ENCODE data around the gene FAM222B. TPM values are rescaled to one million over a fixed set of nuclear protein-coding genes. Genes with fewer than 3 reads are reported as not detected.

FAM222B gene
- polyA plus RNA-seq, 1 donor, result 15.4 TPM

GRCh38 chr17:28710861-28711722 is 131.5 kb downstream of the FAM222B start:
- peak; percentile 91 for DNase-seq

- no peak for DNase-seq
Observed at GRCh38 chr17:28707339-28707720, 135.3 kb downstream of the FAM222B start.

GRCh38 chr17:28706471-28707338 is 135.9 kb downstream of the FAM222B start:
- no peak for DNase-seq

Other genes with a start within 250 kb of the FAM222B start
- gene SPAG5, start 243.8 kb downstream of the FAM222B start, polyA plus RNA-seq (ENCODE audit: insufficient read length), result 21.7 TPM
- 17.2 TPM for gene RSKR, start 228.6 kb downstream of the FAM222B start, polyA plus RNA-seq (ENCODE audit: insufficient read length)
- gene BLTP2, start 197.6 kb downstream of the FAM222B start, polyA plus RNA-seq (ENCODE audit: insufficient read length), result 53.0 TPM
- gene SDF2, start 180.9 kb downstream of the FAM222B start, polyA plus RNA-seq (ENCODE audit: insufficient read length), result 39.5 TPM
- 48.0 TPM for gene SUPT6H, start 180.6 kb downstream of the FAM222B start, polyA plus RNA-seq (ENCODE audit: insufficient read length)
- gene PROCA1, start 130.9 kb downstream of the FAM222B start, polyA plus RNA-seq (ENCODE audit: insufficient read length), result 3.5 TPM
- 58.6 TPM for gene RAB34, start 124.9 kb downstream of the FAM222B start, polyA plus RNA-seq (ENCODE audit: insufficient read length)
- gene RPL23A, start 122.8 kb downstream of the FAM222B start, polyA plus RNA-seq (ENCODE audit: insufficient read length), result 1,269 TPM
- 4.0 TPM for gene TLCD1, start 116.6 kb downstream of the FAM222B start, polyA plus RNA-seq (ENCODE audit: insufficient read length)
- gene NEK8, start 114.0 kb downstream of the FAM222B start, polyA plus RNA-seq (ENCODE audit: insufficient read length), result 3.7 TPM
- gene TRAF4, start 98.8 kb downstream of the FAM222B start, polyA plus RNA-seq (ENCODE audit: insufficient read length), result 75.4 TPM
- 44.0 TPM for gene ERAL1, start 12.2 kb upstream of the FAM222B start, polyA plus RNA-seq (ENCODE audit: insufficient read length)
- gene FLOT2, start 54.9 kb upstream of the FAM222B start, polyA plus RNA-seq (ENCODE audit: insufficient read length), result 77.5 TPM
- gene DHRS13, start 60.3 kb upstream of the FAM222B start, polyA plus RNA-seq (ENCODE audit: insufficient read length), result 3.9 TPM
- gene PHF12, start 108.7 kb upstream of the FAM222B start, polyA plus RNA-seq (ENCODE audit: insufficient read length), result 33.5 TPM
- 0.12 TPM for gene SEZ6, start 163.2 kb upstream of the FAM222B start, polyA plus RNA-seq (ENCODE audit: insufficient read length)
- 0.74 TPM for gene PIPOX, start 200.4 kb upstream of the FAM222B start, polyA plus RNA-seq (ENCODE audit: insufficient read length)

All from hindlimb muscle (tissue), 1 donor.